GM21723 (cell line): ENCODE data around the gene SEMG1.

Experiments used
- ATAC-seq: cut with Tn5 transposase; IDR thresholded peaks from one replicate; pipeline ENCODE4 v1.9.1; 2021; ENCODE audit warnings: mild to moderate bottlenecking, moderate library complexity; ENCODE audit not compliant: unreplicated experiment

Gene SEMG1

DNA sequence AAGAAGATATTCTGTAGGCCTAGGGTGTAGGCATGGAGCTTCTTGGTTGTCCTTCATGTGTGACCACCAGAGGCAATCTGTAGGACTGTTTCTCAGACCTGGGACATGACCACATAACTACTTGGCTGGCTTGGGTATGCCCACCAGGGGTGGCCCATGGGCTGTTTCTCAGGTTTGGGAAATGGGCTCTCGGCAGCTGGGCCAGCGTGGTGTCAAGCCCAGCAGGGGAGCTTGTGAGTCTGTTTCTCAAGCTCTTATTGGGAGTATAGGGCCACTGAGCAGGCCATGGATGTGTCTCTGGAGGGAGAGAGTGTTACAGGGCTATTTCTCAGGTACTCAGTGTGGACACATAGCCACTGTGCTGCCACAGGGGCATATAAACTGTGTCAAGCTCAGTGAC lies 11.8 kb downstream of the SEMG1 start:
- ATAC-seq: no peak

DNA sequence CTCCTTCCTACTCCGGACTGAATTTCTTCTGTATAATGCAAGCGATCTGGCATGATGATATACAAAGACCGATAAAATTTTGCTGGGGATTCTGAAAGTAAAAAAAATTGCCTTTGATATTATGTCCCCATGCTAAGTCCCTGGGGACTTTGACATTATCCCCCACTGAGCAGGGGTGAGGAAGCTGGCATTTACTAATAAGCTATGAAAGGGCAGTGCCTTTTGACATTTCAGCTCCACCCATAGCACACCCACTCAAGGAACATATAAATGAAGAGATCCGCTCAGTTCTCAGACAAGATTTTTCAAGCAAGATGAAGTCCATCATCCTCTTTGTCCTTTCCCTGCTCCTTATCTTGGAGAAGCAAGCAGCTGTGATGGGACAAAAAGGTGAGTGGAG lies 14.2 kb downstream of the SEMG1 start, which contains the start of gene SEMG2:
TSS of gene SEMG2 (plus strand) at position 298 of the 400 bp plus-strand sequence. CDS start at position 315, 17 bp downstream.
- ATAC-seq: no peak

DNA sequence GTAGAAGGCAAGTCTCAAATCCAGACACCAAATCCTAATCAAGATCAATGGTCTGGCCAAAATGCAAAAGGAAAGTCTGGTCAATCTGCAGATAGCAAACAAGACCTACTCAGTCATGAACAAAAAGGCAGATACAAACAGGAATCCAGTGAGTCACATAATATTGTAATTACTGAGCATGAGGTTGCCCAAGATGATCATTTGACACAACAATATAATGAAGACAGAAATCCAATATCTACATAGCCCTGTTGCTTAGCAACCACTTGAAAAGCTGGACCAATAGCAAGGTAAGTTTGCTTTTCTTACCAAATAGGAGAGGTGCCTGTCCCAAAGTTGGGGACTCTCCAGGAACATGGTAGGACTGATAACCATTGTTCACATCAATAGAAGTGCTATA lies 16.3 kb downstream of the SEMG1 start:
- ATAC-seq: no peak

- no peak for ATAC-seq
Measured at GRCh38 chr20:45226287-45226686, 19.5 kb downstream of the SEMG1 start.

GRCh38 chr20:45229264-45230056 lies 22.6 kb downstream of the SEMG1 start:
- ATAC-seq: no peak

- no peak for ATAC-seq
Measured at GRCh38 chr20:45230631-45231030, 23.8 kb downstream of the SEMG1 start.

DNA sequence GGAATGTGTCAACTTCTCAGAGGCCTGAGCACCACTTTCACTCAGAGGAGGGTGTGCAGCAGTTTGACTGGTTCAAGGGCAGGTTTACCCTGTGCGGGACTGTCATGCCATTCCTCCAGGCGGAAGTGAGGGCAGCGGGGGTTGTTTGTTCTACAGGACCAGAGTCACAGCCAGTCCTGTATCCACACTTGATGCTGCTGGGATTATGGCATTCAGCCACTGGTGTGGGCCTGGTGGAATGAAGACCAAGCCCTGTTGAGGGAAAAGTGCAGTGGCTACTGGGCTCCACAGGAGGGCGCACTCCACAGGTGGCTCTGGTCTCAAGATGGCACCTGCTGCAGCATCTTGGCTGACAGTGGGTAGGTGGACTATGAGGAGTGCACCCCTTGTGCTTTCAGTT lies 29.2 kb downstream of the SEMG1 start:
- ATAC-seq: no peak

DNA sequence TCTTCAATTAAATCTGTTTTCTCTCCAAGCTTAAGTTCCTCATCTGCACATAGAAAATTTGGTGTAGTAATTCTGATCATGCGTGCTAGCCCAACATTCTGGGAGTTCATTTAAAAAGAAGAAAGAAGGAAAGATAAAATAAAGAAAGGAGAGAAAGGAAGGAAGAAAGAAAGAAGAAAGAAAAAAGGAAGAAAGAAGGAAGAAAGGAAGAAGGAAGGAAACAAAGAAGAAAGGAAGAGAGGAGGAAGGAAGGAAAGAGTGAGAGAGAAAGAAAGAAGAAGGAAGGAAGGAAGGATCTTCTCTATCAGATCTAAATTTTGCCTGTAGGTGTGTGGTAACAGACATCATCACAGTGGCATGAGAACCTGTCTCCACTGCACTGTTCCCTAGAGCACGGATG lies 31.3 kb downstream of the SEMG1 start:
- no peak for ATAC-seq

DNA sequence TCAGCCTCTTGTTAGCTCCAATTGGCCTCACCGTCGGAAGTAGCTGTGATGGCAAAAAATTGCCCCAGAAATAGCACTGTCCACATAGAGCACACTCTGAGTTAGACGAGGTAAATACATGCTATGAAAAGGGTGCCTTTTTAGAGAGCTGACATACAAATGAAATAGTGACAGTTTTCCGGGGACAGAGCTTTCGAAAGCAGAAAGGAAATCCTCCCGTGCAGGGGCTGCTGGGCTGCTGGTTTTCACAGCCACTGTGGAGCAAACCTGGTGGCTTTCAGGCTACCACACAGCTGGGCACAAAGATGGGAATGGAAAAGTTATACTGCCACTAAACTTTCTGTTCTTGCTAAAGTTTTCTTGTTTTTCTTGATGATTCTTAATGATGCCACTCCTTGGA lies 39.3 kb downstream of the SEMG1 start:
- ATAC-seq: no peak

- no peak for ATAC-seq
Measured at GRCh38 chr20:45247865-45248264, 41.0 kb downstream of the SEMG1 start.

DNA sequence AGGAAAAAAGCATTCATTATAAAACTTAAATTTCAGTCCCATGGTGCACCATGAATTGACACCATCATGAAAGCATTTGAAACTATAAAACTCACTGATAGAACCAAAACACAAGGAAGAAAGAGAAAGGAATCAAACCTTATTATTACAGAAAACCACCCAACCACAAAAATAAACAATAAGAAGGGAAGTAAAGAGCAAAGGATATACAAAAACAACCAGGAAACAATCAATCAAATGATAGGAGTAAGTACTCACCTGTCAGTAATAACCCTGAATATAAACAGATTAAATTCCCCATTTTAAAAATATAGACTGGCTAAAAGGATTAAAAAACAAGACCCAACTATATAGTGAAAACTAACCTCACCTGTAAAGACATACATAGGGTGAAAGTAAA lies 41.8 kb downstream of the SEMG1 start:
- ATAC-seq: no peak

DNA sequence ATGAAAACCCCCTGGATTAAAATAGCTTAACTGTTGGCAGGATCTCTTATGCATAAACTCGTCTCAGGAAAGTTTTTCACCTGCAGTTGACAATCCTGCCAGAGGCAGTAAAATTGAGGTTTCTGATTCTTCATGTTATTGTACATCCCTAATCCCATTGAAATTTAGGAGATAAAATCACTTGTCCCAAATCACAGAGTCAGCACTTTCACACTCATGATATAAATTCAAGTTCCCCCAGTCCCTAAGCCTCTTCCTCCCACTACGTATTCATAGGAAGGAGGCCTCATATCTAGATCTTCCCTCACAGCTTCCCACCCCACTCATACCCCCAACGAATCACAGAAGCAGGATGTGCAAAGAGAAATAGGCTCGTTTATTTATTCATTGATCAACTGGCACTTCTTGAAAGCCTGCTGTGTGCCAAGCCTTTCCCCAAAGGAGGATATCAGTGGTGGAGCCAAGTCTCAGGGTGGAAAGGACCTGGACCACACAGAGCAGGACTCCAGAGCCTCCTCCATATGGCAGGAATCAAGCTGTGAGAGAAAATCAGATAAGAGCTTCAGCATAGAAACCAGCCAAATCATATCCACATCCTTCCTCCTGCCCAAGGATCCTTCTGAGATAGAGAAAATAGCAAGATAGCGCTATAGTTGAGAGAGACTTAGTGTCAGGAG lies 45.2 kb downstream of the SEMG1 start:
- no peak for ATAC-seq

DNA sequence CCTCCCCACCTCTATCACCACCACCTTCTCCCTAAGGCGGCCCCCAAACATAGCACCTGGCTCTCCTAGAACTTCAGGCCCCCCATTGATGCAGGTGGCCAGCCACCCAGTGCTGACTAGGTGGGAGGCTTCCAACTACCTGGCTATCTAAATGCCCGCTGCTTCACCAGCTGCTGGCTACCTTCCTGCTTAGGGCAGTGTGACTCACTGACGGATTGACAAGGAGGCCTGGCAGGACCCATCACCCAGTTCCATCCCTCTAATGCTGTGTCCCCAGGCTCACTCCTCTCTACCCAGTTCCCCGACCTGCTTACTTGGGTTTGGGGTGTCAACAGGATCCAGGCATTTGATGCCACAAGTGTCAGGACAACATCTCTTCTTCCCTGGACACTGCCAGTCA lies 46.4 kb downstream of the SEMG1 start:
- ATAC-seq: no peak

DNA sequence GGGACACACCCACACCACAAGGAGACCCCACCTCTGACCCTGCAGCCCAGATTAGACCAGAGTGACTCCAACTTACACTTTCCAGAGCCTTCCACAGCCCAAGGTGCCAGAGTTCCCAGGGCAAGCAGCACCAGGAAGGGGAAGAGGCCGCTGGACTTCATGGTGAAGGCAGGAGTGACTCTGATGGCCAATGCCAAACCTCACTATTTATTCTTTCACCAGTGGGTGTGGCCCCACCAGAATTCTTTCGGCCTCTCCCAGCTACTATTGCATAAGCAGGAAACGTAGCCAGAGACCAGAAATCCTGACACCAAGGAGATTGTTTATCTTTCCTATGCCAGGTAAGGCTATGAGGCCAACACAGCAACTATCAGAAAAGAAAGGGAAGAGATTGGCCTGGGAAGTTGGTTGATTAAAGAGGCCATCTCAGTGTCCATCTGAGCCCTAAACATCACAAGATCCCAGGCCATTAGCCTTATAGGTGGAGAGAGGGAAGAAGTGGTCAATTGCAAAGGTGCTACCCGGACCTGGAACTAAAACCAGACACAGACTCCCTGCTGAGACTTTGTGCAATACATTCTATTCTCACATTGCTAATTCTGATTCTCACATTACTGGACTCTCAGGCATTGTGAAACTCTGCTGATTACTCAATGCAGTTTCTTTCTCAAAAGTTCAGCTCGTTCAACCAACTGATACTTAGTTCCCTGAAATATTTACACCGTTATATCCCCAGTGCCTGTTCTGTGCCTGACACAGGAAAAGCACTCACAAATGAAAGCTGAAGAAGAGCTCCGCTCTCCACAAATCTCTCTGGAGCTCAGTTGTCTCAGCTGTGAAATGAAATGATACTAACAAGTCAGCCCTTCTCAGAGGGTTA lies 47.8 kb downstream of the SEMG1 start, which contains the start of gene SLPI:
TSS of gene SLPI (minus strand) at position 182 of the 880 bp plus-strand sequence. CDS start at position 161, 21 bp downstream.
- no peak for ATAC-seq

- ATAC-seq: no peak
Measured at GRCh38 chr20:45257161-45257560, 50.3 kb downstream of the SEMG1 start.

- no peak for ATAC-seq
Measured at GRCh38 chr20:45257711-45258110, 50.9 kb downstream of the SEMG1 start.

DNA sequence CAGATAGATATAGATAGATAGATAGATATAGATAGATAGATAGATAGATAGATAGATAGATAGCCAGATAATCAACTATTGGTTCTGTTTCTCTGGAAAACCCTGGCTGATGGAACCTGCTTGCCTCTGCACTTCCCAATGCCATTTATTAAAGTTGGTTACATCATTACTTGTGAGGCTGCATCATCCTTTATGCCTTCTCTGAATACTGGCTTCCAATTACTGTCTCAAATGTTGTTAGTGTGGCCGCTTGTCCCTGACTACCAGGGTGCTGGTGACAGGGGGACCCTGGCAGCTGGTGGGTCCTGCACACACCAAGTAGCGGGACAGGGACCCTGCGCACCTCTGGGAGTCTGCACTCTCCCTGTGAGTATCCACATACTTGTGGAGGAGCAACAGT lies 51.4 kb downstream of the SEMG1 start:
- ATAC-seq: no peak

GRCh38 chr20:45258664-45259063 lies 51.8 kb downstream of the SEMG1 start:
- no peak for ATAC-seq
